Calu3 (cell line): ENCODE data around the gene PCSK4. TPM values are rescaled to one million over a fixed set of nuclear protein-coding genes. Genes with fewer than 3 reads are reported as not detected.

Source experiments
- BruUV-seq: library from RNA; stranded (reverse); fragments of 400-500 nt; replicated peaks from 2 replicates; lab custom pipeline; 2021; lab: Mats Ljungman, UMichigan
- CTCF ChIA-PET: fragments of 300-600 bp; sonication (Branson Sonifier 250); formaldehyde crosslinking; loops from one replicate; lab custom pipeline; 2022; ENCODE audit warnings: antibody characterized with exemption; lab: Charles Lee
- DNase-seq: peaks from one replicate; pipeline ENCODE4 v3.0.0; 2022
- H3K27ac Mint-ChIP-seq: one replicate; pipeline ENCODE4 v1.8.0; 2022; ENCODE audit warnings: mixed read lengths; ENCODE audit not compliant: unreplicated experiment
- H3K27me3 Mint-ChIP-seq: one replicate; pipeline ENCODE4 v1.8.0; 2022; ENCODE audit warnings: mixed read lengths; ENCODE audit not compliant: unreplicated experiment
- H3K36me3 Mint-ChIP-seq: one replicate; pipeline ENCODE4 v1.8.0; 2022; ENCODE audit warnings: mild to moderate bottlenecking, moderate library complexity, mixed read lengths; ENCODE audit not compliant: insufficient read depth, unreplicated experiment
- H3K4me1 Mint-ChIP-seq: one replicate; pipeline ENCODE4 v1.8.0; 2022; ENCODE audit warnings: mild to moderate bottlenecking, low read depth, mixed read lengths; ENCODE audit not compliant: unreplicated experiment
- H3K4me3 Mint-ChIP-seq: one replicate; pipeline ENCODE4 v1.8.0; 2022; ENCODE audit warnings: mild to moderate bottlenecking, low read depth, moderate library complexity, mixed read lengths; ENCODE audit not compliant: unreplicated experiment
- H3K9me3 Mint-ChIP-seq: one replicate; pipeline ENCODE4 v1.8.0; 2022; ENCODE audit warnings: low read depth, mixed read lengths; ENCODE audit not compliant: unreplicated experiment
- CTCF ChIP-seq: fragments of 200-600 bp; IDR thresholded peaks from one replicate; pipeline ENCODE4 v1.8.0; 2022; ENCODE audit warnings: antibody characterized with exemption; ENCODE audit not compliant: unreplicated experiment
- intact Hi-C: fragments of 100-400 bp; cut with micrococcal nuclease; formaldehyde crosslinking; loops from one replicate; pipeline ENCODE4 v1.10.0; 2022; ENCODE audit not compliant: unreplicated experiment
- total RNA-seq: library from RNA; stranded (reverse); gene quantifications from 2 replicates; pipeline ENCODE4 v1.2.3, GENCODE V29; 2022

The PCSK4 gene
- total RNA-seq, 1 experiment from 2014 or later: 5.5 TPM

GRCh38 chr19:1453525-1454364 lies 36.4 kb downstream of the PCSK4 start:
- Mint-ChIP-seq H3K4me1 (no peaks in the 10 kb centered on the region), H3K4me3 (no peak overlapping the region), H3K27me3 (peaks cover 89% of the 10 kb centered on the region), H3K27ac (peak overlapping the region; percentile 18), H3K36me3 (peaks cover 24% of the 10 kb centered on the region), H3K9me3 (no peaks in the 10 kb centered on the region)
- intact Hi-C loops: no loop called here
- BruUV-seq: no TSS peak
- CTCF ChIA-PET: interaction anchor here (0.7 to 0.9 kb wide), 2 partner anchors 9 to 17 kb away, joined by 3 read pairs; no protein-coding TSS in a partner anchor
- TF ChIP-seq CTCF: no peak
- DNase-seq: no peak

GRCh38 chr19:1452802-1453524 lies 37.2 kb downstream of the PCSK4 start:
- no TSS peak for BruUV-seq
- H3K36me3 Mint-ChIP-seq: peaks cover 27% of the 10 kb centered on the region
- H3K27ac Mint-ChIP-seq: no peak overlapping the region
- no peak for TF ChIP-seq CTCF
- CTCF ChIA-PET: interaction anchor here (1.2 kb wide), 1 partner anchor 14 kb away, joined by 3 read pairs; no protein-coding TSS in a partner anchor
- H3K4me1 Mint-ChIP-seq: no peaks in the 10 kb centered on the region
- peaks cover 89% of the 10 kb centered on the region for H3K27me3 Mint-ChIP-seq
- DNase-seq: no peak
- H3K4me3 Mint-ChIP-seq: no peak overlapping the region
- intact Hi-C loops: no loop called here
- H3K9me3 Mint-ChIP-seq: no peaks in the 10 kb centered on the region

GRCh38 chr19:1451916-1452801 lies 38.0 kb downstream of the PCSK4 start:
- BruUV-seq: no TSS peak
- TF ChIP-seq CTCF: no peak
- CTCF ChIA-PET: interaction anchor here (1.2 kb wide), 1 partner anchor 15 kb away, joined by 3 read pairs; no protein-coding TSS in a partner anchor
- H3K9me3 Mint-ChIP-seq: no peaks in the 10 kb centered on the region
- no peak for DNase-seq
- H3K27me3 Mint-ChIP-seq: peaks cover 89% of the 10 kb centered on the region
- no peaks in the 10 kb centered on the region for H3K4me1 Mint-ChIP-seq
- intact Hi-C loops: no loop called here
- H3K27ac Mint-ChIP-seq: no peak overlapping the region
- H3K4me3 Mint-ChIP-seq: no peak overlapping the region
- peaks cover 26% of the 10 kb centered on the region for H3K36me3 Mint-ChIP-seq
